GM12878 (cell line): ENCODE results near the gene LSM3. TPM values are rescaled to one million over a fixed set of nuclear protein-coding genes. Genes with fewer than 3 reads are reported as not detected.

Experiments used
- CBX3 ChIP-seq: fragments of 200-600 bp; sonication (generic); IDR thresholded peaks from 2 replicates; pipeline ENCODE4 v1.6.1; 2016; ENCODE audit warnings: low read depth, borderline replicate concordance
- E2F4 ChIP-seq: IDR thresholded peaks from 2 replicates; pipeline ENCODE4 v1.6.1; 2012; ENCODE audit warnings: low read depth, low read length, improper control_type of control experiment
- HCFC1 ChIP-seq: fragments of 150-350 bp; IDR thresholded peaks from 2 replicates; pipeline ENCODE4 v1.6.1; 2014; ENCODE audit warnings: low read length
- MEF2B ChIP-seq: fragments of 450-650 bp; IDR thresholded peaks from 2 replicates; pipeline ENCODE4 v1.6.1; 2018; ENCODE audit warnings: mild to moderate bottlenecking, moderate library complexity; ENCODE audit not compliant: partially characterized antibody, poor library complexity, severe bottlenecking
- MXI1 ChIP-seq: fragments of 150-350 bp; IDR thresholded peaks from 2 replicates; pipeline ENCODE4 v1.6.1; 2011; ENCODE audit warnings: low read depth, mild to moderate bottlenecking, inconsistent platforms, low read length, improper control_type of control experiment
- NFIC ChIP-seq: IDR thresholded peaks from 2 replicates; pipeline ENCODE4 v1.6.1; 2012; ENCODE audit warnings: low read depth, mild to moderate bottlenecking, inconsistent platforms, low read length, moderate library complexity
- NFYA ChIP-seq: IDR thresholded peaks from 2 replicates; pipeline ENCODE4 v1.6.1; 2011; ENCODE audit warnings: low read depth, mild to moderate bottlenecking, low read length, improper control_type of control experiment, borderline replicate concordance
- SIN3A ChIP-seq: IDR thresholded peaks from 2 replicates; pipeline ENCODE4 v1.6.1; 2012; ENCODE audit warnings: low read depth, low read length, improper control_type of control experiment
- SP1 ChIP-seq: IDR thresholded peaks from one replicate; pipeline ENCODE4 v1.6.1; 2011; ENCODE audit warnings: low read depth, low read length
- SRF ChIP-seq, 2 experiments: IDR thresholded peaks; 2 replicates each; pipeline ENCODE4 v1.6.1; 2011; ENCODE audit warnings: low read depth in 2 of 2, low read length in 2 of 2, mild to moderate bottlenecking in 1 of 2, moderate library complexity in 1 of 2
- STAT1 ChIP-seq: fragments of 450-650 bp; conservative IDR thresholded peaks from 2 replicates; pipeline ENCODE4 v1.6.1; 2014; ENCODE audit warnings: antibody characterized with exemption, mild to moderate bottlenecking
- TBL1XR1 ChIP-seq: IDR thresholded peaks from 2 replicates; pipeline ENCODE4 v1.6.1; 2012; ENCODE audit warnings: low read depth, low read length, improper control_type of control experiment
- YBX1 ChIP-seq: fragments of 450-650 bp; IDR thresholded peaks from 2 replicates; pipeline ENCODE4 v1.6.1; 2016; ENCODE audit warnings: antibody characterized with exemption
- ZBTB33 ChIP-seq: fragments of 450-650 bp; IDR thresholded peaks from 2 replicates; pipeline ENCODE4 v1.6.1; 2017; ENCODE audit warnings: mild to moderate bottlenecking
- ZBTB4 ChIP-seq: fragments of 450-650 bp; formaldehyde crosslinking; IDR thresholded peaks from 2 replicates; pipeline ENCODE4 v1.4.0; 2022; ENCODE audit warnings: mild to moderate bottlenecking, moderate library complexity
- ZNF207 ChIP-seq: fragments of 450-650 bp; IDR thresholded peaks from 2 replicates; pipeline ENCODE4 v1.6.1; 2014; ENCODE audit warnings: antibody characterized with exemption, mild to moderate bottlenecking, borderline replicate concordance
- ZNF217 ChIP-seq: fragments of 450-650 bp; IDR thresholded peaks from 2 replicates; pipeline ENCODE4 v1.6.1; 2017; ENCODE audit warnings: antibody characterized with exemption, mild to moderate bottlenecking
- ZNF622 ChIP-seq: fragments of 450-650 bp; IDR thresholded peaks from 2 replicates; pipeline ENCODE4 v1.6.1; 2017; ENCODE audit warnings: mild to moderate bottlenecking, inconsistent platforms
- polyA plus RNA-seq, 11 experiments: library from polyadenylated mRNA; depleted of rRNA in 4 of 11; unstranded in 6 of 11; stranded (reverse) in 5 of 11; fragments of >200 nt; fragmentation: Nextera tagmentation in 4 of 11; fragmentation: Illumina TruSeq in 1 of 11; extraction: Ambion mirVana in 4 of 11; extraction: Trizol in 1 of 11; gene quantifications; 1 replicate in 1 of 11; 2 replicates in 10 of 11; pipeline versions ENCODE4 v1.2.1 to v1.2.3, GENCODE V29; 2011 to 2016; ENCODE audit warnings: inconsistent platforms in 2 of 11, missing spikeins in 2 of 11, low read depth in 1 of 11
- total RNA-seq, 4 experiments: library from RNA; depleted of rRNA in 3 of 4; stranded (reverse); fragments of >200 nt in 3 of 4; fragmentation: Illumina TruSeq in 1 of 4; extraction: Trizol in 1 of 4; gene quantifications; 2 replicates each; pipeline versions ENCODE4 v1.2.1 to v1.2.3, GENCODE V29; 2013 to 2021
- TF ChIP-seq, protein P1 (sequence below): fragments of 450-650 bp; IDR thresholded peaks from 2 replicates; pipeline ENCODE4 v1.6.1; 2017; ENCODE audit warnings: mild to moderate bottlenecking, moderate library complexity
- TF ChIP-seq, protein P2 (sequence below): IDR thresholded peaks from 2 replicates; pipeline ENCODE4 v1.6.1; 2012; ENCODE audit warnings: low read depth, low read length, improper control_type of control experiment

Gene LSM3
- total and polyA plus RNA-seq, 10 of the 15 experiments (the other 5 are each of a cell fraction or from before 2014, with no cell fraction given), result 15.5 to 111 (median 29.1) TPM

GRCh38 chr3:14175383-14176037 is 3.1 kb upstream of the LSM3 start (continued):
- TF ChIP-seq ZBTB33 (no peak), SIN3A (no peak), ZBTB4 (no peak), SP1 (no peak), ZNF217 (no peak), TBL1XR1 (no peak), MXI1 (no peak), STAT1 (no peak), NFYA (no peak), E2F4 (no peak), CBX3 (no peak), NFIC (no peak), HCFC1 (no peak), YBX1 (no peak), ZNF622 (no peak), ZNF207 (no peak), MEF2B (no peak), SRF (IDR thresholded peaks at IDR 0.05; ENCODE audit: low read depth in 2 of 2, low read length in 2 of 2) (no peak)
- TF ChIP-seq, protein P1, sequence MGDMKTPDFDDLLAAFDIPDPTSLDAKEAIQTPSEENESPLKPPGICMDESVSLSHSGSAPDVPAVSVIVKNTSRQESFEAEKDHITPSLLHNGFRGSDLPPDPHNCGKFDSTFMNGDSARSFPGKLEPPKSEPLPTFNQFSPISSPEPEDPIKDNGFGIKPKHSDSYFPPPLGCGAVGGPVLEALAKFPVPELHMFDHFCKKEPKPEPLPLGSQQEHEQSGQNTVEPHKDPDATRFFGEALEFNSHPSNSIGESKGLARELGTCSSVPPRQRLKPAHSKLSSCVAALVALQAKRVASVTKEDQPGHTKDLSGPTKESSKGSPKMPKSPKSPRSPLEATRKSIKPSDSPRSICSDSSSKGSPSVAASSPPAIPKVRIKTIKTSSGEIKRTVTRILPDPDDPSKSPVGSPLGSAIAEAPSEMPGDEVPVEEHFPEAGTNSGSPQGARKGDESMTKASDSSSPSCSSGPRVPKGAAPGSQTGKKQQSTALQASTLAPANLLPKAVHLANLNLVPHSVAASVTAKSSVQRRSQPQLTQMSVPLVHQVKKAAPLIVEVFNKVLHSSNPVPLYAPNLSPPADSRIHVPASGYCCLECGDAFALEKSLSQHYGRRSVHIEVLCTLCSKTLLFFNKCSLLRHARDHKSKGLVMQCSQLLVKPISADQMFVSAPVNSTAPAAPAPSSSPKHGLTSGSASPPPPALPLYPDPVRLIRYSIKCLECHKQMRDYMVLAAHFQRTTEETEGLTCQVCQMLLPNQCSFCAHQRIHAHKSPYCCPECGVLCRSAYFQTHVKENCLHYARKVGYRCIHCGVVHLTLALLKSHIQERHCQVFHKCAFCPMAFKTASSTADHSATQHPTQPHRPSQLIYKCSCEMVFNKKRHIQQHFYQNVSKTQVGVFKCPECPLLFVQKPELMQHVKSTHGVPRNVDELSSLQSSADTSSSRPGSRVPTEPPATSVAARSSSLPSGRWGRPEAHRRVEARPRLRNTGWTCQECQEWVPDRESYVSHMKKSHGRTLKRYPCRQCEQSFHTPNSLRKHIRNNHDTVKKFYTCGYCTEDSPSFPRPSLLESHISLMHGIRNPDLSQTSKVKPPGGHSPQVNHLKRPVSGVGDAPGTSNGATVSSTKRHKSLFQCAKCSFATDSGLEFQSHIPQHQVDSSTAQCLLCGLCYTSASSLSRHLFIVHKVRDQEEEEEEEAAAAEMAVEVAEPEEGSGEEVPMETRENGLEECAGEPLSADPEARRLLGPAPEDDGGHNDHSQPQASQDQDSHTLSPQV, result no peak
- TF ChIP-seq, protein P2, sequence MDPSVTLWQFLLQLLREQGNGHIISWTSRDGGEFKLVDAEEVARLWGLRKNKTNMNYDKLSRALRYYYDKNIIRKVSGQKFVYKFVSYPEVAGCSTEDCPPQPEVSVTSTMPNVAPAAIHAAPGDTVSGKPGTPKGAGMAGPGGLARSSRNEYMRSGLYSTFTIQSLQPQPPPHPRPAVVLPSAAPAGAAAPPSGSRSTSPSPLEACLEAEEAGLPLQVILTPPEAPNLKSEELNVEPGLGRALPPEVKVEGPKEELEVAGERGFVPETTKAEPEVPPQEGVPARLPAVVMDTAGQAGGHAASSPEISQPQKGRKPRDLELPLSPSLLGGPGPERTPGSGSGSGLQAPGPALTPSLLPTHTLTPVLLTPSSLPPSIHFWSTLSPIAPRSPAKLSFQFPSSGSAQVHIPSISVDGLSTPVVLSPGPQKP, result no peak
